ENCODE data around the gene APOL6.
"Not testable (repeated sequence)": the region's sequence is repeated elsewhere in the genome, so short reads cannot be mapped to it uniquely, and the experiment has no call there.

Gene APOL6

DNA sequence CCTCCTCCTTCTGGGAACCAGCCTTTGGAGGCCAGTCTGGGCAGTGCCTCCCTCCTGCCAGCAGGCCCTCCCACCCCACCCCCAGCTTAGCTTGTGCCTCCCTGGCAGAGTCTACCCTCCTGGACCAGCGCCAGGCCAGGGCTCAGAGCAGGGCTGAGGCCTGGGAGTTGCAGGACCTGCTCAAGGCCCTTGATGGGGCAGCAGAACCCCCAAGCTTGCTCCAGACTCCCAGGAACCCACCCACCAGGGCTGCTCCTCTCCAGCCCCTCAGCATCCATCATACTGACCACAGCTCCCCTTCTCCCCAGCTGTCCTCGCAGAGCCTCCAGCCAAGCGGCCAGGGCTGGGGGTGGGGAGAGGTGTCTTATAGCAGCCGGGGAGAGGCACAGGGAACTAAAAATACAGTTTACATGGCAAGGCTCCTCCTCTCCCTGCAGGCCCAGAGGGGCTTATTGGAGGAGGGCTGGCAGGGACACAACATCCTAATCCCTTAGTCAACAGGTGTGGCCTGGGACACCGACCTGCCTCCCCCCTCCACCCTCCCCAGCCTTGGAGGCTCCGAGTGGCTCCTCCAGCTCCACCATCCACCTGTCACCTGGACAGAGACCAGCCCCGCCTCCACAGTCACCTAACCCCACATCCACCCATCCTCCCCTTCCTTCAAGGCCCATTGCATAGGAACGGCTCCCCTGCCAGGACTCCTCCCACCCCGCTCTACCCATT, 25.9 kb upstream of the APOL6 start:
- H3K4me1 ChIP-seq (ENCODE audit: insufficient read depth, low read length, severe bottlenecking): peaks cover 2% of the 10 kb centered on the region
- no peak overlapping the region for H2AFZ ChIP-seq (ENCODE audit: low read length)
- TF ChIP-seq, protein P1, sequence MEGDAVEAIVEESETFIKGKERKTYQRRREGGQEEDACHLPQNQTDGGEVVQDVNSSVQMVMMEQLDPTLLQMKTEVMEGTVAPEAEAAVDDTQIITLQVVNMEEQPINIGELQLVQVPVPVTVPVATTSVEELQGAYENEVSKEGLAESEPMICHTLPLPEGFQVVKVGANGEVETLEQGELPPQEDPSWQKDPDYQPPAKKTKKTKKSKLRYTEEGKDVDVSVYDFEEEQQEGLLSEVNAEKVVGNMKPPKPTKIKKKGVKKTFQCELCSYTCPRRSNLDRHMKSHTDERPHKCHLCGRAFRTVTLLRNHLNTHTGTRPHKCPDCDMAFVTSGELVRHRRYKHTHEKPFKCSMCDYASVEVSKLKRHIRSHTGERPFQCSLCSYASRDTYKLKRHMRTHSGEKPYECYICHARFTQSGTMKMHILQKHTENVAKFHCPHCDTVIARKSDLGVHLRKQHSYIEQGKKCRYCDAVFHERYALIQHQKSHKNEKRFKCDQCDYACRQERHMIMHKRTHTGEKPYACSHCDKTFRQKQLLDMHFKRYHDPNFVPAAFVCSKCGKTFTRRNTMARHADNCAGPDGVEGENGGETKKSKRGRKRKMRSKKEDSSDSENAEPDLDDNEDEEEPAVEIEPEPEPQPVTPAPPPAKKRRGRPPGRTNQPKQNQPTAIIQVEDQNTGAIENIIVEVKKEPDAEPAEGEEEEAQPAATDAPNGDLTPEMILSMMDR (IDR thresholded peaks at IDR 0.05; ENCODE audit: low read length): no peak
- TF ChIP-seq EZH2 (IDR thresholded peaks at IDR 0.05; ENCODE audit: borderline replicate concordance, low read length): no peak
- H3K4me3 ChIP-seq (ENCODE audit: low read depth, low read length, poor library complexity, severe bottlenecking): no peak overlapping the region
- no peaks in the 10 kb centered on the region for H3F3A ChIP-seq (ENCODE audit: insufficient read depth, low read length)
- no peak overlapping the region for H3K27ac ChIP-seq (ENCODE audit: low read depth, low read length, poor library complexity, severe bottlenecking)
- H3K9me3 ChIP-seq (ENCODE audit: low read length): no peaks in the 10 kb centered on the region
- no peaks in the 10 kb centered on the region for H3K36me3 ChIP-seq (ENCODE audit: insufficient read depth, low read length)
- no peaks in the 10 kb centered on the region for H3K9me2 ChIP-seq (ENCODE audit: low read depth, low read length)
- no peaks in the 10 kb centered on the region for H3K27me3 ChIP-seq (ENCODE audit: insufficient read depth, low read length)
- H3K9ac ChIP-seq (ENCODE audit: low read length): no peak overlapping the region
- no peaks in the 10 kb centered on the region for H3K79me2 ChIP-seq (ENCODE audit: insufficient read depth, low read length)
- H3K4me2 ChIP-seq (ENCODE audit: low read length): no peak overlapping the region
- no peaks in the 10 kb centered on the region for H4K20me1 ChIP-seq (ENCODE audit: insufficient read depth, low read length)

DNA sequence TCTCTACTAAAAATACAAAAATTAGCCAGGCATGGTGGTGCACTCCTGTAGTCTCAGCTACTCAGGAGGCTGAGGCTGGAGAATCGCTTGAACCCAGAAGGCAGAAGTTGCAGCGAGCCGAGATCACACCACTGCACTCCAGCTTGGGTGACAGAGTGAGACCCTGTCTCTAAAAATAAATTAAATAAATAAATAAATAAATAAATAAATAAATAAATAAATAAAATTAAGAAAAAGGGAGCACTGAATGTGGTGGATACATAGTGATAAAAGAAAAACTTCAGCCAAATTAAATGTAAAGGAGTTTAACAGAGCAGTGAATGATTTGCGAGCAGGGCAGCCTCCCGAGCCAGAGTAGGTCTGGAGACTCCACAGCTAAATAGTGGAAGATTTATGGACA, 24.4 kb upstream of the APOL6 start:
- H3K4me1 ChIP-seq (ENCODE audit: insufficient read depth, low read length, severe bottlenecking); H3F3A ChIP-seq (ENCODE audit: insufficient read depth, low read length); H2AFZ ChIP-seq (ENCODE audit: low read length); H3K9ac ChIP-seq (ENCODE audit: low read length); H3K9me3 ChIP-seq (ENCODE audit: low read length); H3K79me2 ChIP-seq (ENCODE audit: insufficient read depth, low read length); H3K36me3 ChIP-seq (ENCODE audit: insufficient read depth, low read length); H3K27me3 ChIP-seq (ENCODE audit: insufficient read depth, low read length); H4K20me1 ChIP-seq (ENCODE audit: insufficient read depth, low read length); H3K4me2 ChIP-seq (ENCODE audit: low read length); H3K27ac ChIP-seq (ENCODE audit: low read depth, low read length, poor library complexity, severe bottlenecking); H3K4me3 ChIP-seq (ENCODE audit: low read depth, low read length, poor library complexity, severe bottlenecking); H3K9me2 ChIP-seq (ENCODE audit: low read depth, low read length): not testable (repeated sequence)

DNA sequence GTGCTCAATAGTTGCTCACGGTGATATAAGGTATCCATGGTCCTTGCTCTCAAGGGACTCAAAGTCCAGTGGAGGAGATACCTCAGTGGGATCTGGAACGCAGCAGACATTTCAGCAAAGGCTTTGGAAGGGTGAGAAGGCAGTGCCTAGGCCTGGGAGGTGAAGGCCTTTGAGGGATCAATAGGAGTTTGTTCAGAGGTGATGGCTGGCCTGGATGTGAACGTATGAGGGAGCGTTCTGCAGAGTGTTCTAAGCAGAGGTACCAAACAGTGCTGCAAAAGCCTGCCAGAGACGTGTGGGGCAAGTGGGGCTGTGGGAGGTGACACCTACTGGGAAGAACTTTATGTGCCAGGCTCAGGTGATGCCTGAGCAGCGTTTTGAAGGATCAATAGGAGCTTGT, 23.7 kb upstream of the APOL6 start:
- Histone ChIP-seq H3K36me3 (ENCODE audit: insufficient read depth, low read length) (no peaks in the 10 kb centered on the region), H3K4me3 (ENCODE audit: low read depth, low read length, poor library complexity, severe bottlenecking) (no peak overlapping the region), H3K27me3 (ENCODE audit: insufficient read depth, low read length) (no peaks in the 10 kb centered on the region), H2AFZ (ENCODE audit: low read length) (no peak overlapping the region), H3K9me3 (ENCODE audit: low read length) (0 out of 2 replicates have a peak, but pooled peaks cover 3% of the 10 kb centered on the region), H3F3A (ENCODE audit: insufficient read depth, low read length) (no peaks in the 10 kb centered on the region), H3K9ac (ENCODE audit: low read length) (no peak overlapping the region), H4K20me1 (ENCODE audit: insufficient read depth, low read length) (no peaks in the 10 kb centered on the region), H3K27ac (ENCODE audit: low read depth, low read length, poor library complexity, severe bottlenecking) (no peak overlapping the region), H3K9me2 (ENCODE audit: low read depth, low read length) (no peaks in the 10 kb centered on the region), H3K4me1 (ENCODE audit: insufficient read depth, low read length, severe bottlenecking) (peaks cover 9% of the 10 kb centered on the region), H3K79me2 (ENCODE audit: insufficient read depth, low read length) (no peaks in the 10 kb centered on the region), H3K4me2 (ENCODE audit: low read length) (no peak overlapping the region)
- TF ChIP-seq, protein P1 (IDR thresholded peaks at IDR 0.05; ENCODE audit: low read length): no peak

Data from OCI-LY1 (cell line).